ENCODE measurements around the gene TNIK. TPM values are rescaled to one million over a fixed set of nuclear protein-coding genes. Genes with fewer than 3 reads are reported as not detected.

TNIK gene
- total and polyA plus RNA-seq, 2 experiments from 2014 or later = 14.6 to 34.3 TPM

DNA sequence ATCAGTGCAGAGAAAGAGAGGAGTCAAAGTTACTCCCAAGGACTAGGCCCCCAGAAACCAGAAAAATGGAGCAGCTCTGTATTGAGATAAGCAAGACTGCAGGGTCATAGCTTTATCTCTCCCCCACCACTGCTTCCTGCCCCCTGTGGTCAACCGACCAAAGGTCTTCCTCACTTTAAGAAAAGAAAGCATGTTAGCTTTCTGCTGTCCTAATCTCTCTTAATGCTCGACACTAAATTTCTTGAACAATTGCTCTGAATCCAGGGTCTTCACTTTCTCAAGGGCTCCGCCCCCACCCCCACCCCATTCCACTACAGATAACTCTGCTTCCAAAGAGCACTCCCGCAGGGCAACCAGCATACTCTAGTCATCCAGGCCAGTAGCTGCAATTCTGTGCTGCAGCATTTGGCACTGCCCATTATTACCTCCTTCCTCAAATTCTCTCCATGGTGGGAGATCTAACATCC lies 31.9 kb downstream of the TNIK start:
- Histone ChIP-seq H3K27ac (ENCODE audit: low read depth) (peak overlapping the region; percentile 97), H3K4me3 (peak overlapping the region; percentile 28), H3K4me2 (peak overlapping the region; percentile 74), H4K20me1 (replicated peaks; ENCODE audit: insufficient read depth) (no peaks in the 10 kb centered on the region), H2AFZ (no peak overlapping the region), H3K79me2 (replicated peaks; ENCODE audit: insufficient read depth) (peaks cover 61% of the 10 kb centered on the region), H3F3A (replicated peaks; ENCODE audit: low read depth) (peaks cover 9% of the 10 kb centered on the region), H3K4me1 (ENCODE audit: insufficient read depth) (peaks cover 59% of the 10 kb centered on the region), H3K36me3 (ENCODE audit: insufficient read depth) (no peaks in the 10 kb centered on the region), H3K27me3 (ENCODE audit: insufficient read depth) (no peaks in the 10 kb centered on the region), H3K9me2 (ENCODE audit: insufficient read depth) (no peaks in the 10 kb centered on the region)
- no peak for TF ChIP-seq NANOG (IDR thresholded peaks at IDR 0.05; ENCODE audit: borderline replicate concordance)
- TF ChIP-seq JUNB (IDR thresholded peaks at IDR 0.05; ENCODE audit: unreplicated experiment) = no peak
- no peak for TF ChIP-seq EZH2phosphoT487 (IDR thresholded peaks at IDR 0.05; ENCODE audit: unreplicated experiment)
- TF ChIP-seq, protein P1, sequence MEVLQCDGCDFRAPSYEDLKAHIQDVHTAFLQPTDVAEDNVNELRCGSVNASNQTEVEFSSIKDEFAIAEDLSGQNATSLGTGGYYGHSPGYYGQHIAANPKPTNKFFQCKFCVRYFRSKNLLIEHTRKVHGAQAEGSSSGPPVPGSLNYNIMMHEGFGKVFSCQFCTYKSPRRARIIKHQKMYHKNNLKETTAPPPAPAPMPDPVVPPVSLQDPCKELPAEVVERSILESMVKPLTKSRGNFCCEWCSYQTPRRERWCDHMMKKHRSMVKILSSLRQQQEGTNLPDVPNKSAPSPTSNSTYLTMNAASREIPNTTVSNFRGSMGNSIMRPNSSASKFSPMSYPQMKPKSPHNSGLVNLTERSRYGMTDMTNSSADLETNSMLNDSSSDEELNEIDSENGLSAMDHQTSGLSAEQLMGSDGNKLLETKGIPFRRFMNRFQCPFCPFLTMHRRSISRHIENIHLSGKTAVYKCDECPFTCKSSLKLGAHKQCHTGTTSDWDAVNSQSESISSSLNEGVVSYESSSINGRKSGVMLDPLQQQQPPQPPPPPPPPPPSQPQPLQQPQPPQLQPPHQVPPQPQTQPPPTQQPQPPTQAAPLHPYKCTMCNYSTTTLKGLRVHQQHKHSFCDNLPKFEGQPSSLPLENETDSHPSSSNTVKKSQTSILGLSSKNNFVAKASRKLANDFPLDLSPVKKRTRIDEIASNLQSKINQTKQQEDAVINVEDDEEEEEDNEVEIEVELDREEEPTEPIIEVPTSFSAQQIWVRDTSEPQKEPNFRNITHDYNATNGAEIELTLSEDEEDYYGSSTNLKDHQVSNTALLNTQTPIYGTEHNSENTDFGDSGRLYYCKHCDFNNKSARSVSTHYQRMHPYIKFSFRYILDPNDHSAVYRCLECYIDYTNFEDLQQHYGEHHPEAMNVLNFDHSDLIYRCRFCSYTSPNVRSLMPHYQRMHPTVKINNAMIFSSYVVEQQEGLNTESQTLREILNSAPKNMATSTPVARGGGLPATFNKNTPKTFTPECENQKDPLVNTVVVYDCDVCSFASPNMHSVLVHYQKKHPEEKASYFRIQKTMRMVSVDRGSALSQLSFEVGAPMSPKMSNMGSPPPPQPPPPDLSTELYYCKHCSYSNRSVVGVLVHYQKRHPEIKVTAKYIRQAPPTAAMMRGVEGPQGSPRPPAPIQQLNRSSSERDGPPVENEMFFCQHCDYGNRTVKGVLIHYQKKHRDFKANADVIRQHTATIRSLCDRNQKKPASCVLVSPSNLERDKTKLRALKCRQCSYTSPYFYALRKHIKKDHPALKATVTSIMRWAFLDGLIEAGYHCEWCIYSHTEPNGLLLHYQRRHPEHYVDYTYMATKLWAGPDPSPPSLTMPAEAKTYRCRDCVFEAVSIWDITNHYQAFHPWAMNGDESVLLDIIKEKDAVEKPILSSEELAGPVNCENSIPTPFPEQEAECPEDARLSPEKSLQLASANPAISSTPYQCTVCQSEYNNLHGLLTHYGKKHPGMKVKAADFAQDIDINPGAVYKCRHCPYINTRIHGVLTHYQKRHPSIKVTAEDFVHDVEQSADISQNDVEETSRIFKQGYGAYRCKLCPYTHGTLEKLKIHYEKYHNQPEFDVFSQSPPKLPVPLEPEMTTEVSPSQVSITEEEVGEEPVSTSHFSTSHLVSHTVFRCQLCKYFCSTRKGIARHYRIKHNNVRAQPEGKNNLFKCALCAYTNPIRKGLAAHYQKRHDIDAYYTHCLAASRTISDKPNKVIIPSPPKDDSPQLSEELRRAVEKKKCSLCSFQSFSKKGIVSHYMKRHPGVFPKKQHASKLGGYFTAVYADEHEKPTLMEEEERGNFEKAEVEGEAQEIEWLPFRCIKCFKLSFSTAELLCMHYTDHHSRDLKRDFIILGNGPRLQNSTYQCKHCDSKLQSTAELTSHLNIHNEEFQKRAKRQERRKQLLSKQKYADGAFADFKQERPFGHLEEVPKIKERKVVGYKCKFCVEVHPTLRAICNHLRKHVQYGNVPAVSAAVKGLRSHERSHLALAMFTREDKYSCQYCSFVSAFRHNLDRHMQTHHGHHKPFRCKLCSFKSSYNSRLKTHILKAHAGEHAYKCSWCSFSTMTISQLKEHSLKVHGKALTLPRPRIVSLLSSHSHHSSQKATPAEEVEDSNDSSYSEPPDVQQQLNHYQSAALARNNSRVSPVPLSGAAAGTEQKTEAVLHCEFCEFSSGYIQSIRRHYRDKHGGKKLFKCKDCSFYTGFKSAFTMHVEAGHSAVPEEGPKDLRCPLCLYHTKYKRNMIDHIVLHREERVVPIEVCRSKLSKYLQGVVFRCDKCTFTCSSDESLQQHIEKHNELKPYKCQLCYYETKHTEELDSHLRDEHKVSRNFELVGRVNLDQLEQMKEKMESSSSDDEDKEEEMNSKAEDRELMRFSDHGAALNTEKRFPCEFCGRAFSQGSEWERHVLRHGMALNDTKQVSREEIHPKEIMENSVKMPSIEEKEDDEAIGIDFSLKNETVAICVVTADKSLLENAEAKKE (CRISPR knock-in tag; IDR thresholded peaks at IDR 0.05) = peak; percentile 49; the same call in 1 of the 2 replicates
- no peak for TF ChIP-seq POLR2AphosphoS5 (IDR thresholded peaks at IDR 0.05; ENCODE audit: low read depth)
- TF ChIP-seq EZH2 (IDR thresholded peaks at IDR 0.05; ENCODE audit: low read depth, unreplicated experiment) = no peak
- Mint-ChIP-seq H3K4me1 (peaks cover 20% of the 10 kb centered on the region), H3K27ac (no peak overlapping the region), H3K9me3 (peaks cover 3% of the 10 kb centered on the region; the same call in 1 of the 3 replicates), H3K4me3 (no peak overlapping the region), H3K36me3 (ENCODE audit: low read depth) (peaks cover 12% of the 10 kb centered on the region; the same call in 2 of the 3 replicates), H3K27me3 (ENCODE audit: insufficient read depth, low read depth, poor library complexity) (no peaks in the 10 kb centered on the region)
- ATAC-seq (peak; percentile 82), DNase-seq (ENCODE audit: low spot score) (peak; percentile 79)
